ENCODE results near the gene PLEKHM1. TPM values are rescaled to one million over a fixed set of nuclear protein-coding genes. Genes with fewer than 3 reads are reported as not detected.
A peak's percentile ranks its signal among the peaks of the same experiment; 100 is the strongest.

PLEKHM1 gene
- total RNA-seq, 1 experiment from 2014 or later: 17.0 TPM

GRCh38 chr17:45409659-45410076 lies 80.9 kb downstream of the PLEKHM1 start:
- Histone ChIP-seq H3K27me3 (no peaks in the 10 kb centered on the region), H3K4me3 (no peak overlapping the region), H3K27ac (no peak overlapping the region), H3K36me3 (no peaks in the 10 kb centered on the region), H3K9me3 (replicated peaks) (no peaks in the 10 kb centered on the region), H3K4me1 (no peaks in the 10 kb centered on the region)
- no peak for DNase-seq

- Histone ChIP-seq H3K9me3 (replicated peaks) (no peaks in the 10 kb centered on the region), H3K4me1 (no peaks in the 10 kb centered on the region), H3K27ac (no peak overlapping the region), H3K4me3 (no peak overlapping the region), H3K36me3 (no peaks in the 10 kb centered on the region), H3K27me3 (no peaks in the 10 kb centered on the region)
- no peak for DNase-seq
Measured at GRCh38 chr17:45408611-45409421, 81.7 kb downstream of the PLEKHM1 start.

- H3K4me1 ChIP-seq: no peaks in the 10 kb centered on the region
- no peaks in the 10 kb centered on the region for H3K36me3 ChIP-seq
- no peak for DNase-seq
- H3K4me3 ChIP-seq: no peak overlapping the region
- no peaks in the 10 kb centered on the region for H3K9me3 ChIP-seq (replicated peaks)
- H3K27ac ChIP-seq: no peak overlapping the region
- H3K27me3 ChIP-seq: no peaks in the 10 kb centered on the region
Measured at GRCh38 chr17:45406107-45406506, 84.4 kb downstream of the PLEKHM1 start.

- Histone ChIP-seq H3K4me1 (no peaks in the 10 kb centered on the region), H3K9me3 (replicated peaks) (no peaks in the 10 kb centered on the region), H3K36me3 (no peaks in the 10 kb centered on the region), H3K27me3 (no peaks in the 10 kb centered on the region), H3K27ac (no peak overlapping the region), H3K4me3 (no peak overlapping the region)
- DNase-seq: no peak
Measured at GRCh38 chr17:45405250-45406086, 85.1 kb downstream of the PLEKHM1 start.

- Histone ChIP-seq H3K4me3 (no peak overlapping the region), H3K9me3 (replicated peaks) (no peaks in the 10 kb centered on the region), H3K27ac (no peak overlapping the region), H3K36me3 (no peaks in the 10 kb centered on the region), H3K27me3 (no peaks in the 10 kb centered on the region), H3K4me1 (no peaks in the 10 kb centered on the region)
- DNase-seq: no peak
Measured at GRCh38 chr17:45404870-45405249, 85.7 kb downstream of the PLEKHM1 start.

DNA sequence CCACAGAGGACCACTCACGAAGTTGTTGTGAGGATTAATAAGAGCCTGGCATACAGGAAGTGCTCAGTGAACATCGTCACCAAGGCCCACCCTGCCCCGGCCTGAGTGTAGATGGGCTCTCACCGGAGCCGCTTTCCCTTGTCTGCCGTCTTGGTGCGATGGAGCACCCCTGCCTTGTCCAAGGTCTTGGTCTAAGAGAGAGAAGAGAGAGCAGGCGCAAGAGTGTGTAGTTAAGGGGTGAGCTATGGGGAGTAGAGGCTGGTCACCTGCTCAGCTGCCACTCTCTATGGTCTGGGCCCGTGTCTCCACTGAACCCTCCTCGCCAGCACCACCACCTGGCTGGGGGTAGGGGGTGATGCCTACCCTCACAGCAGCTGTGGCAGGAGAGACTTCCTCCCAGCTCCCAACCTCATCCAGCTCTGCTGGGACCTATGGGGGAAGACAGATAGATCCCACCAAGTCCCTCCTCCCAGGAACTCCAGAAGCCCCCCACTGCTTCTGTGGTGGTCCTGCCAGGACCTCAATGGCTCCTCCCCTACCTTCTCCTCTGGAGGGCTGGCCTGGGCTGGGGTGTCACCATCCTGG lies 86.5 kb downstream of the PLEKHM1 start:
- Histone ChIP-seq H3K9me3 (replicated peaks) (no peaks in the 10 kb centered on the region), H3K27ac (no peak overlapping the region), H3K27me3 (no peaks in the 10 kb centered on the region), H3K36me3 (no peaks in the 10 kb centered on the region), H3K4me1 (no peaks in the 10 kb centered on the region), H3K4me3 (no peak overlapping the region)
- no peak for DNase-seq

GRCh38 chr17:45402916-45403315 lies 87.6 kb downstream of the PLEKHM1 start:
- Histone ChIP-seq H3K4me1 (no peaks in the 10 kb centered on the region), H3K27ac (no peak overlapping the region), H3K36me3 (no peaks in the 10 kb centered on the region), H3K4me3 (no peak overlapping the region), H3K9me3 (replicated peaks) (no peaks in the 10 kb centered on the region), H3K27me3 (no peaks in the 10 kb centered on the region)
- no peak for DNase-seq

GRCh38 chr17:45398800-45399199 lies 91.7 kb downstream of the PLEKHM1 start:
- peaks cover 12% of the 10 kb centered on the region for H3K4me1 ChIP-seq
- no peak overlapping the region for H3K4me3 ChIP-seq
- H3K27me3 ChIP-seq: no peaks in the 10 kb centered on the region
- H3K9me3 ChIP-seq (replicated peaks): no peaks in the 10 kb centered on the region
- no peaks in the 10 kb centered on the region for H3K36me3 ChIP-seq
- H3K27ac ChIP-seq: no peak overlapping the region
- DNase-seq: no peak

DNA sequence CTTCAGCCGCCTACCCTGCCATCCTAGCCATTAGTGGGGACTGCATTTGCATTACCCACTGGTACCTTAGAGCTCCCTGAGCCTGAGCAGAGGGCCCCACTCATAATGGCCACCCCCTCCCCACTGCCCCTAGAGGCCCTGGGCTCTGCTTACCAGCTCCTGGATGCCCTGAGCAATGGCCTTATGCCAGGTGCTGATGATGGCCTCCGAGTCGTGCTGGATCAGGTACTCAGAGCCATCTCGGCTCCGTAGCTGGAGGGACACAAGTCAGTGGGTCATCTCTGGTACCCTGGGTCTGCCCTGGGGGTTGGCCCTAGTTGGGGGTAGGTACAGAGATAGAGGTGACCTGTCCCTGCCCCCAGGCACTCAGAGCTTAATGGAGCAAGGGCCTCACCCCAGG lies 92.7 kb downstream of the PLEKHM1 start:
- no peak overlapping the region for H3K27ac ChIP-seq
- H3K36me3 ChIP-seq: no peaks in the 10 kb centered on the region
- no peak for DNase-seq

GRCh38 chr17:45396496-45397205 lies 93.9 kb downstream of the PLEKHM1 start:
- Histone ChIP-seq H3K4me3 (no peak overlapping the region), H3K9me3 (replicated peaks) (no peaks in the 10 kb centered on the region), H3K4me1 (peaks cover 16% of the 10 kb centered on the region), H3K27ac (no peak overlapping the region), H3K36me3 (no peaks in the 10 kb centered on the region), H3K27me3 (no peaks in the 10 kb centered on the region)
- no peak for DNase-seq

More for the DNA sequence above, 92.7 kb downstream of the PLEKHM1 start:
- H3K27me3 ChIP-seq: no peaks in the 10 kb centered on the region
- no peaks in the 10 kb centered on the region for H3K9me3 ChIP-seq (replicated peaks)
- peaks cover 16% of the 10 kb centered on the region for H3K4me1 ChIP-seq
- no peak overlapping the region for H3K4me3 ChIP-seq

DNA sequence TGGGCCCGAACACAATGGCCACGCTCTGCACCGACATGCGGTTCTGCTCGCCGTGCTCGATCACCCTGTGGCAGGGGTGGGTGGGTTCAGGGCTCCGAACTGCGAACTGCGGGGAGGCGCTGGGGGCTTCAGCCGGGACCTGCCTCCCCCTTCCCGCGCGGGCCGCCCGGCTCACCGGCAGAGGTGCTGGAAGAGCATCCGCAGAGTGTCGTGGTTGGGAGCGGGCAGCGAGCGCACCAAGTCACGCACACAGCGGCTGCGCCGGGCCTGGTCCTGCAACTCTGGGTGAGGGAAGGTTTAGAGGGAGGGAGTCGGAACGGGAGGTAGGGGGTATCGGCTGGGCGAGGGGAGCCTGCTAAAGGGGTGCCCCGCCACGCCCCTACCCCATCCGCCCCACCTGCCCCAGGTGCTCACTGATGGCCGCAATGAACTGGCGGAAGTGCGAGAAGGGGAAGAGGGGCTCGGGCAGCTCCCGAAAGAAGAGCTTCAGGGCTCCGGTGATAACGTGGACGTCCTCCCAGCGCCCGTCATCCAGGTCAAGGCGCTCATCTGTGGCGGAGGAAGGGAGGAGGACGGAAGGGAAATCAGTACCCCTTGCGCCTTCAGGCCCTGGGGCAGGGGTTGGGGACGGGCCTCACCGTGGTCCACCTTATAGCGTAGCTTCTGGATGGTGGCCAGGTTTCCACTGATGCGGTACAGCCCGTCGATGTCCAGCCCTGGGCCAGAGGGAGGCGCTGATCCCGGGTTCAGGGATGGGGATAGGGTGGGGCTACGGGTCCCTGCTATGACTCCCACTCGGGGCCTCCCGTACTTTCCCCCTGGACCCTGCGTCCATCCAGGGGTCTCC lies 94.7 kb downstream of the PLEKHM1 start:
- no peaks in the 10 kb centered on the region for H3K27me3 ChIP-seq
- DNase-seq: no peak
- no peak overlapping the region for H3K4me3 ChIP-seq
- no peaks in the 10 kb centered on the region for H3K9me3 ChIP-seq (replicated peaks)
- H3K27ac ChIP-seq: no peak overlapping the region
- peaks cover 16% of the 10 kb centered on the region for H3K4me1 ChIP-seq
- H3K36me3 ChIP-seq: no peaks in the 10 kb centered on the region

DNA sequence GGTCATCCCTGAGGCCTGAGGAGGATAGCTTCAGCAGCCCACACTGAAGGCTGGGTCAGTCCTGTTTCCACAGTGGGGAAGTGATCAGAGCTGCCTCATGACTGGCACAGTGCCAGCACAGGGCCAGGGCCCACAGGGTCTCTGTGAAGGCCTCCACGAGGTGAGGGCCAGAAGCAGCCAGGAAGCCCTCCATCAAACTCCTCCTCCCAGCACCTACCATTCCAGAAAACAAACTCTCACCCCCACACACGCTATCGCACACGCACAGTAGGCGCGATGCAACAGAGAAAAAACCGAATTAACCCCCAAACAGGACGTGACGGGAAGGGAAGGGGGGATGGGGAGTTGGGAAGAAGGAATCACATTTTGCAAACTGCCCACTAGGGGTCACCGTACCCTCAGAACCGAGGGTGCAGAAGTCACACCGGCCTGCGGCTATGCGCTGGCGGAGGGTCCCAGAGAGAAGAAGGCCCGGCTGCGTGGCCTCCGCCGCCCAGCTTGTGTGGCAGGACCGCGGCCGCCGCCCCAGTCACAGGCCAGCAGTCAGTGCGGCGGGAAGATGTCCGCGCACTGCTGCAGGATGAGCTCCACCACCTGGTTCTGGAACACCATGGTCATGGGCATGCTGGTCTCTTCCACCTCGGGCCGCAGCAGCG lies 95.5 kb downstream of the PLEKHM1 start:
- no peak overlapping the region for H3K27ac ChIP-seq
- no peaks in the 10 kb centered on the region for H3K27me3 ChIP-seq
- peak; percentile 69 to 82 for DNase-seq
- H3K9me3 ChIP-seq (replicated peaks): no peaks in the 10 kb centered on the region
- no peak overlapping the region for H3K4me3 ChIP-seq
- H3K4me1 ChIP-seq: peaks cover 16% of the 10 kb centered on the region
- H3K36me3 ChIP-seq: no peaks in the 10 kb centered on the region

GRCh38 chr17:45394564-45394912 lies 96.0 kb downstream of the PLEKHM1 start:
- no peak for DNase-seq
- Histone ChIP-seq H3K36me3 (no peaks in the 10 kb centered on the region), H3K27me3 (no peaks in the 10 kb centered on the region), H3K9me3 (replicated peaks) (no peaks in the 10 kb centered on the region), H3K4me3 (no peak overlapping the region), H3K4me1 (peaks cover 16% of the 10 kb centered on the region), H3K27ac (peak overlapping the region; percentile 62)

All from SJCRH30 (cell line).